ENCODE results near the gene SLC9A5.

The SLC9A5 gene

DNA sequence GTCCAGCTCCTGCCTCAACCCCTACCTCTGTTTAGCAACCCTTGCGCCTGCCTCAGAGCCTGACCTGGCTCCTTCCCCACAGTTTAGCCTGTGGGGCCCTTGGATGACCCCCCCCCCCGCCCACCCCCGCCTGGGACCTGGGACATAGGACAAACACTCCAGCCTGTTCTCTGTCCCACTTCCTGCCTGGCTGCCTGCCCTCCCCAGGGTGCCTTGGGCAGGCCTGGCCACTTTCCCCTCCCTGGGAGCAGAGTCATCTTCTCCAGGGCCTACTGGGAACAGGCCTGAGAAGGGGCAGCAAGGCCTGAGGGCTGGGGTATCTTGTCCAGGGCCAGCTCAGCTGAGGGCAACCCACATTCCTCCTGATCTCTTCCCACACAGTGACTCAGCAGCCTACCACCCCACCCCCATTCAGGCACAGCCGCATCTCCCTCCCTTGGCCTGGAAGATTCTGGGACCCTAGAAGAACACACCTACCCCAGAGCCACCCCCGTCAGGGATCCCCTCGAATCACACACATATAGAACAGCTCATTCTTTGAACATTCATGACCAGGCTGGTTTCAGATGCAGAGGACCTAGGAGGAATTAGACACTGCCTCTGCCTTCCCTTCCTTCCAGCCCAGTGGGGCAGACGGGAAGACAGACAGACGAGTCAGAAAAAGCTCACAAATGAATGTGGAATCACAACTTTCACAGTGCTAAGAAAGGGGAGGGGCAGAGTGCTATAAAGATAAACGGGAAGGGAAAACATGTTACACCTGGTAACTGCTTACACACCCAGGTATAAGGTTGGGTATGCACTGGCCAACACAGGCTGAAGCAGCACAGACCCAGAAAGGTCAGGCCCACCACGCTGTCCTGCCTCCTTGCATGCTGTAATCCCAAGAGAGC is 7.5 kb upstream of the SLC9A5 start:
- no peak for DNase-seq (ENCODE audit: low read depth)

GRCh38 chr16:67242138-67242730 is 6.5 kb upstream of the SLC9A5 start:
- no peak for DNase-seq (ENCODE audit: low read depth)

DNA sequence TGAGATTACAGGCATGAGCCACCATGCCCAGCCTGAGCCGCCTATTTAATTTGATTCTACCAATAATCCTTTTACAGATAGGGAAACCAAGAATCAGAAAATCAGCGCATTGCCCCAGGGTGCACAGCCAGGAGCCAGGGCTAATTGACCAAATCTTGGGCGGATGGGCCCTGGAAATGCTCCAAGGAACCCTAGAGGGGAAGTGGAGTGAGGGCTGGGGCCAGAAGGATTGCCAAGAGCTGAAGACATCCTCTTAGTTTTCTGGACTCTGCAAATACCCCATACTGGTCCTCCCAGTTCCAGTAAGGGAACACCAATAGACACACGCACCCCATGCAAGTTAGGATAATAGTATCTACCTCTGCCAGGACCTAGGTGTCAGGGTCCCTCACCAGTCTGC is 5.3 kb upstream of the SLC9A5 start:
- DNase-seq (ENCODE audit: low read depth): no peak

DNA sequence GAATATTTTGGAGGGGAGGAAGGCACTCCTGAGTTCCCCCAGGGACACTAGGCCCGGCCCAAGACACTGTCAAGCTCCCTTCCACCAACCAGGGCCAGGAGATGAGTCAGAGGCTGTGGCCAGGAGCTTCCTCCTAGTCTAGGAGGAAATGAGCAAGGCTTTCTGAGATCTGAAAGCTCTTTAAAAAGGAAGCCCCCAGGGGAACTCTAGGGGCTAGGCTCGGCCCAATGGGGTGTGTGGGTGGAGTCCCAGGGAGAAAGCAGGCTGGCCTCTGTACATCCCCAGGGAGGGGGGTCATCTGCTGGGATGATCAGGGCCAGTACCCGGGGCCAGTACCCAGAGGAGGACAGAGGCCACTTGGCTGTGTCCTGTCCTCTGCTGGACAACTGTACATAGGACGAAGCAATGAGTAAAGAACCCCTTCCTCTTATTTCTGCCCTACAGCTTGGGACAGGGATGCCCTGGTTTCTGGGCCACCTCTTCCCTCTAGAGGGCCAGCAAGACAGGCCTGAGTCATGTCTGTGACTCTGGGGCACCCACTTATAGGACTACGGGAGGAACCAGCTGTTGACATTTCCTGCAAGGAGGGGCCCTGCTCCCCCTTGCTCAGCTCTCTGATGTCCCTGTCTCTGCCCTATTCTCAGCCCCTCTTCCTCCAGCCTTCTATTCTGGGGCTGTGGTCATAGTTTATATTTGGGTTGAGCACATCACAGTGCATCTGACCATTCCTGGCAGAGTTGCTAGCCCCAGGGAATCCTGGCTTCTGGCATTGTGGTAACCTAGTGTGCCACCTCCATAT is 4.2 kb upstream of the SLC9A5 start:
- DNase-seq (ENCODE audit: low read depth): peak; percentile 52

- no peak for DNase-seq (ENCODE audit: low read depth)
Measured at GRCh38 chr16:67245186-67245585, 3.6 kb upstream of the SLC9A5 start.

DNA sequence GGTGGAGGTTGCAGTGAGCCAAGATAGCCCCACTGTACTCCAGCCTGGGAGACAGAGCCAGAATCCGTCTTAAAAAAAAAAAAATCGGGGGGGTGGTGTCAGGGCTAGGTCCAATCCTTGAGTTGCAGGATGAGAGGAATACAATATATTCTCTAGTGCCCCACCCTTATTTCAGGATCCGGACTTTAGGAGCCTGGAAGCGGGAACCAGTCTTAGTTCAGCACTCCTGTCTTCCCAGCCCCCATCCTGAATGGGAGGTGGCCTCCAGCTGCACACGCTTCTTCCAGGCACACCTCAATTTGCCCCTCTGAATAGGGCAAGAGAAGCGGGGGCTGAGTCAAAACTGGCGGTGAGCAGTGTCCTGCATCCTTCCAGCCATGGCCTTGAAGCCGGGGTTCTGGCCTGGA is 3.1 kb upstream of the SLC9A5 start:
- no peak for DNase-seq (ENCODE audit: low read depth)

DNA sequence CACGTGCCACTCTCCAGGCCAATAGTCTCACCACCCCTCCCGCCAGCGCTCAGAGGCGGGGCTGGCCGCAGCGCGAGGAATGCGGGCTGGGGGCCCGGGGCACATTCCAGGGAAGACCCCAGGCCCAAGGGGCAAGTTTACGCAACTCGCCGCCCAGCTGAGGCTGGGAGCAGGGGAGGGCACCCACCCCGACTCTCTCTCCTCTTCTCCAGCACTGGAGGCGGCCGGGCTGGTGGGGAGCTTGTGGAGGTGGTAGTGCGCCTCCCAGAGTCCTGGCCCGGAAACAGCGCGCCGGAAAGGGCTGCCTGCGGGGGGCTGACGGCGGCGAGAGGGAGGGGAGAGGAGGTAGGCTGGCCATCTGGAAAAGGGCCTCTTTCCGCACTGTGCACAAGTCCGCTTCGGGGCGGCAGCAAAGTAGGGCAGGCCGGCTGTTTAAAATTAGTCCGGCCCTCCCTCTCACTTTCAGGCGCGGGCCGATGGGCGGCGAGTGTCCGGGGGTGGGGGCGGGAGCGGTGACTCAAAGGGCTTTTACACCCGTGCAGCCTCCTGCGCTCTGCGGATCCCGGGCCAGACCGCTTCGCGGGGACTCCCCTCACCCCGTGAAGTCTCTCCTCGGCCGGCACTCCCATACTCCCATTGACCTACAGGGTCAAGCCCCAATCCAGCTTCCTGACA is 2.6 kb upstream of the SLC9A5 start:
- DNase-seq (ENCODE audit: low read depth): no peak

DNA sequence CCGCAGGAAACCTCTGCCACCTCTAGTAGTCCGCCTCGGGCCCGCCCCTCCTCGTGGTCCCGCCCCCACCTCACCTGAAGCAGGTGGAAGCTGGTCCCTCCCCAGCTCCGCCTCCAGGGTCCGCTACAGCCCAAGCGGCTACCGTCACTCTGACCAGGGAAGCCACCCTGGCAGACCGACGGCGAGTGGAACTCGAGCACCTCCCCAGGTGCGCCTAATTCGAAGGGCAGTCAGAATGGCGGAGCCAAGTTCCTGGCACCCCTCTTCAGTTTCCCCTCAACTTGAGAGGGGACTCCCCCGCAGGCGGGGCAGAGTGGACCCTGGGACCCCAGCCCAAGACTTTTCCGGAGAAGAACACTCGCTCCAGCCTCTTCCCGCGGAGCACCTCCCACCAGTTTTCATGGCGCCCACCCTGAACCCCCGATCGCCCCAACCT is 2.0 kb upstream of the SLC9A5 start:
- DNase-seq (ENCODE audit: low read depth): no peak

DNA sequence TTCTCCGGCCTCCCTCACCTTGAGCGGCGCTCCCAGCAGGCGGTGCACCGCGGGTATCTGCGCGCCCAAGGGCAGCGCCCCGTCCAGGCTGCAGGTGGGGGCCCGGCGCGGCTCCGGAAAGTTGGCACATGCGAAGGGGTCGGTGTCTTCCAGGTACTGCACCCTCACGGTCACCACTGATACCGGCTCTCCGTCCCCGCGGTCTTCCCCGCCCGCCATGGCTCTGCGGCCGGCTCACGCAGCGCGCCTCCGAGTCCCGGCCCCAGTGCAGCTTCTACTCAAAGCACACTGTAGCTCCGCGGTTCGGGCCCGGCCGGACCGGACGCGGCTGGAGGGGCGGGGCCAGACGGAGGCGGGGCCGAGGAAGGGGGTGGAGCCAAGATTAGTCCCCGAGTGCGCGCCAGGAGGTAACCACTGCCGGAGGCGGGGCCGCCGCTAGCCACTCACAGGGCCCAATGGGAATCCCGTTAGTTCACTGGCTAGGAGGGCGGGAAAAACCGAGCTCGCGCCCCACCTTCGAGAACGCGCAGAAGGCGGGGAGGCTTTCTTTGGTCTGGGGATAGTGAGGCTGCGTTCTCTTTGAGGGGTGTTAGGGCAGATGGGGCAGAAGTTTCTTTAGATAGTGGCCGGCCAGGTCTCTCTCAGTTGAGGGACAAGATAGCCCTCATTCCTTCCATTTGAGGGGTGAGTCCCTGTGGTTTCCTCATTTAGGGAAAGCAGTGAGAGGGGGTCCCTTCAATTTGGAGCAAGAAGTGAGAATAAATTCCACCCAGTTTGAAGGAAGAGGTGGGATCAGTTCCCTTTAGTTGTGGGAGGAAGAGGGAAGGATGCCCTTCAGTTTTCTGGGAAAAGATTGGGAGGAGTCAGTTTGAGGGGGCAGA is 1.3 kb upstream of the SLC9A5 start, which contains the start of gene FHOD1:
TSS of gene FHOD1 (minus strand) at position 290 of the 881 bp plus-strand sequence. CDS start at position 219, 71 bp downstream.
- DNase-seq (ENCODE audit: low read depth): peak; percentile 97

DNA sequence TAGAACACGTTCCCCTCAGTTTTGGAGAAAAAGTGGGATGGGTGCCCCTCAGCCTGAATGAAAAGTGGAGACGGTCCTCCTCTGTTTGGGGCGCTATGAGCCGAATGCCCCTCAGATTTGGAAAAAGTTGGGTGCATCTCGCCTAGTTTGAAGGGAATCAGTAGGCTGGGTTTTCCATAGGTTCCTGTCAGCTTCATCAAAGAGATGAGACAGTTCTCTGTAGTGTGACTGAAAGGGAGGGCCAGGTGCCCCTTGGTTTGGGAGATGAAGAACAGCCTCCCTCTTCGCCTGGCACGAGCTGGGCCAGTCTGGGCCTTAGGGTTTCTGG is 742 bp upstream of the SLC9A5 start:
- DNase-seq (ENCODE audit: low read depth): no peak

- no peak for DNase-seq (ENCODE audit: low read depth)
Measured at GRCh38 chr16:67249178-67250044, 632 bp downstream of the SLC9A5 start.

- DNase-seq (ENCODE audit: low read depth): no peak
Measured at GRCh38 chr16:67250045-67250327, 1.2 kb downstream of the SLC9A5 start.

DNA sequence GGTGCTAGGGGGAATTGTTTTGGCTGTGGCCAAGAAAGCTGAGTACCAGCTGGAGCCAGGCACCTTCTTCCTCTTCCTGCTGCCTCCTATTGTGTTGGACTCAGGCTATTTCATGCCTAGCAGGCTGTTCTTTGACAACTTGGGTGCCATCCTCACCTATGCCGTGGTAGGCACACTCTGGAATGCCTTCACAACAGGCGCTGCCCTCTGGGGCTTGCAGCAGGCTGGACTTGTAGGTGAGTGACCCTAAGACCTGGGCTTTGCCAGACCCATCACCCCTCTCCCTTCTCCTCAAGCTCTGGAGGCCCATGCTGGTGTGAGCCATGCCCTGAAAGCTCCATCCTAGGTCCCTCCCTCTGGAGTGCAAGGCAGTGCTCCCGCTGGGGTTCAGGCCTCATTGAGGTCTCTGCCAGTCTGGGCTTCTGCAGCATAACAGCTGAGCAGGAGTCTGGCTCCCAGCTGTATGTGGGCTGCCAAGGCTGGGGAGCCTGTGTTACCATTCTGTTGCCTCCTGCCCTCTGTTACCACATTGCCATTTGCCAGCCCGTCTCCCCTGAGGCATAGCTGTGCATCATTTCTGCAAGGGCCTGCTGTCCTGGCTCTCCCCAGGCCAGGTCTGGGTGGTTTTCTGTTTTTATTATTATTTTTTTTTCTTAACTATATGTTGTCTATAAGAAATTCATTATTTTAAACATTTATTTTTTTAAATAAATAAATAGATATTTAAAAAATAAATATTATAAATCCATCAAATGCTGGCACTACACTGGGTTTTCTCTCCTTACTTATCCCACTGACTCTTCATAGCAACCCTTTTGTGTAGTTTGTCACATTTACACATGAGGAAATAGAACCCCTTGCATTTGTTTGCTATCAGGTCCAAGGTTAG is 4.1 kb downstream of the SLC9A5 start:
- no peak for DNase-seq (ENCODE audit: low read depth)

- no peak for DNase-seq (ENCODE audit: low read depth)
Measured at GRCh38 chr16:67254801-67255552, 6.2 kb downstream of the SLC9A5 start.

DNA sequence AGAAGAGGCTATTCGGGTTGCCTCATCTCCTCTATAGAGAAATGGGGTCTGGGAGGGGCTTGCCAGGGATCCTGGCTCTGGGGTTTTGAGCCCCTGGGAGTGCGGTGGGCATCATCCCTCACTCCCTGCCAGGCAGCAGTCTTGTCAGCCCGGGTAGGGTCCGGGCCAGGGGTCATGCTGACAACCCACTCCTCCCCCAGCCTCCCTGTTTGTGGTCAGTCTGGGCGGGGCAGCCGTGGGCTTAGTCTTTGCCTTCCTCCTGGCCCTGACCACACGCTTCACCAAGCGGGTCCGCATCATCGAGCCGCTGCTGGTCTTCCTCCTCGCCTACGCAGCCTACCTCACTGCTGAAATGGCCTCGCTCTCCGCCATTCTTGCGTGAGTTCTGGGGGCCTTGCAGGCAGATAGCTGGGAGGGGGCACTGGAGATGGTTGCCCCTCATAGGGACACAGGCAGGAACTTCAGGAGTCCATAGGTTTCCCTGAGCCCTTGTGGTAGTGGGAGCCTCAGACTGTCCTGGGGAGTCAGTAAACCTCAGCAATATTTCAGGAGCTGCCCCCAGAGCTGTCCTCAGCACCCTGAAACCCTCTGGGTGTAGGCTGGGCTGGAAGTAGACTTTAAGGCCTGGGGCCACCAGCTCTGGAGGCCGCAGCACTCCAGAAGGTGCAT is 6.9 kb downstream of the SLC9A5 start:
- no peak for DNase-seq (ENCODE audit: low read depth)

GRCh38 chr16:67256701-67257230 is 8.0 kb downstream of the SLC9A5 start:
- no peak for DNase-seq (ENCODE audit: low read depth)

DNA sequence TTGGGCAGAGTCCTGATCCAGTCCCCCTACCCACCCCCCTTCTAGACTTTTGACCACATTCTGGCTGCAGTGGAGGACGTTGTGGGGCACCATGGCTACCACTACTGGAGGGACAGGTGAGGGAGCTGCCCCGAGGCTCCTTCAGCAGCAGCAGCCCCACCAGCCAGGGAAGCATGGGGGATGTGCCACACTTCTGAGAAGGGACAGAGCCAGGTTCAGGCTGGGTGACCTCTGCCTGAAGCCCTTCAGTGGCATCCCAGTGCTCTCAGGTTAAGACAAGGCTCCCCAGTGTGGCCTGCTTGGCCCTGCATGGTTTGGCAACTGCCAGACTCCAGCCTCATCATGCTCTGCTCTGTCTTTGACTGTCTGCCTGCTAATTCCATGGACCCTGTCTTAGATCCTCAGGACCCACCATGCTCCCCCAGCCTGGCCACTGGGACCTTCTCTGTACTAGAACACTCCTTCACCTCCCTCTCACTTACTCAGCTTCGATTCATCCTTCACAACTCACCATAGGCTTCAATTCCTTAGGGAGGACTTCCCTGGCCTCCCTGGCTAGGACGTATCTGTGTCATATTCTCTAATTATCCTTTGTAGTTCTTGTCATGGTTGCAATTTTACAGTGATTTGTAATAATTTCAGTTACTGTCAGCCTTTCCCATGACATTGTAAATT is 8.8 kb downstream of the SLC9A5 start:
- DNase-seq (ENCODE audit: low read depth): no peak

Data from stimulated activated CD8-positive, alpha-beta memory T cell treated with anti-CD3 and anti-CD28 coated beads, Interleukin-7, amount 100 ng/mL, for 24 hours (primary cell).